Frontal cortex (tissue), 4 donors: ENCODE measurements around the gene LYST. TPM values are rescaled to one million over a fixed set of nuclear protein-coding genes. Genes with fewer than 3 reads are reported as not detected.

Source experiments
- DNase-seq, 2 donors: peaks; one replicate each; pipeline ENCODE4 v3.0.0; 2012; ENCODE audit warnings: low spot score in 2 of 2
- FAIRE-seq: peaks from 2 replicates; lab custom pipeline; 2012; peaks lifted over from hg19 to GRCh38; lab: Jason Lieb, UNC
- total RNA-seq: library from RNA; depleted of rRNA; stranded (reverse); fragments of >200 nt; gene quantifications from one replicate; pipeline ENCODE4 v1.2.3, GENCODE V29; 2014
- donor health status: control.
- donor health status: control.
- donor health status: control.

The LYST gene
- total RNA-seq, 1 donor from 2014 or later = 66.0 TPM

DNA sequence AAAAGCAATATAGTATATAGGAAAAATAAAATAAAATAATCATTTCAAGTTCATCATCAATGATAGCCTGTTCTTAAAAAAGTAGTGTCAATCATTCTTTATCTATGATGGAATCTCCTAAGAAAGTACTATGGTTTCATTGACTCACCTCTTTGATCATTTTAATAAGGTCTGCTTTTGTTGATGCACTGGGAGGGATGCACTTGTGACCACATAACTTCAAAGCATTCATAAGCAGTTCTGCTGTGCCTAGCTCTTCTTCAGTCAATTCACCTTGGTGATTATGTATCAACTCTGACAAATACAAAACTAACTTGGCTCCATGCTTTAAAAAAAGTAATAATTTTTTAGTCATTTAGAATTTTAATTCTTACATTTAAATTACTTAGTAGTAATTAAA, 132.4 kb downstream of the LYST start:
- DNase-seq = no peak
- FAIRE-seq = no peak

DNA sequence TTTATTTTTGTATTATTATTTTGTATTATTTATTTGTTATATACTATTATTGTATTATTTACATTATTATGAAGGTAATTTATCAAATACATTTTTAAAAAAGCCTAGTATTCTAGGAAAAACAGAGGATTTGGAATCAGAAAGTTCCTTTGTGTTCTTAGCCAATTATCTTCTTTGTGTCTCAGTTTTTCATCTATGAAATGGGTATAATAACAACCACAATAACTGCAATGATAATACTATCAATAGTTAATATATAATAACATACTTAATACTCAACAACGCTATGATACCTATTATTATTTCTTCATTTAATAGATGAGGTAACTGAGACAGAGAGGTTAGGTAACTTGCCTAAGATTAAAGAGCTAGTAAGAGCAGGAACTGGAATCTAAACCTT, 136.7 kb downstream of the LYST start:
- no peak for FAIRE-seq
- DNase-seq = no peak

- FAIRE-seq (no peak), DNase-seq (no peak)
Measured at GRCh38 chr1:235726557-235726956, 140.1 kb downstream of the LYST start.

DNA sequence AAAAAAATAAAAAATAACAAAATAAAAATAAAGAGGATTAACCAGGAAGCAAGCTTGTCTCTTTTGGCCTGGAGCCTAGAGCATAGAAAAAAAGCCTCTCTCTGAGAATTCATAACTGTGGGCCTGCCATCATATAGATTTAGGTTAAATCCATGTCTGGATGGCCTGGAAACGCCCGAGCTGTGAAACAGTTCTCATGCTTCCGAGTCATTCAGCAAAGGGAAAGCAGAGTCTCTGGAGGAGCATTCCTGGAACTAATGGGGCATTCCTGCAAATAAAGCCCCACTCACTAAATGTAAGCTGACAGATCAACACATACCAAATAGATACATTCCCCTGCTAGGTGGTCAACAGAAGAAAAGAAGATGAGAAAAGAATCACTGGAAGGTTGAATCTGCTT, 141.3 kb downstream of the LYST start:
- FAIRE-seq (no peak), DNase-seq (no peak)

DNA sequence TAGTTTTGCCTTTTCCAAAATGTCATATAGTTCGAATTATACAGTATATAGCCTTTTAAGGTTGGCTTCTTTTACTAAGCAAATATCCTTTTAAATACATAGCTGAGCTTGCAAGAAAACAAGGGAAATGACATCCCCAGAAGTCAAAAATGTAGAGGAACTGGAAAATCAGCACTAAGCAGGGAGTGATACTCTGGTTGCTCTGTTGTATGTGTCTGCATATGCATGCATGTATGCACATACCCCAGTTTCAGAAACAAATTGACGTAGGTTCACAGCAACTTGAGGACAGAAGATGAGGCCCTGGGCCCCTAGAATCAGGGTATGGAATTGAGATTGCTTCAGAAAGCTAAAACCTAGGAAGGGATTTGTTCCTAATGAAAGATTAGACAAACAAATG, 142.0 kb downstream of the LYST start:
- DNase-seq (no peak), FAIRE-seq (no peak)

DNA sequence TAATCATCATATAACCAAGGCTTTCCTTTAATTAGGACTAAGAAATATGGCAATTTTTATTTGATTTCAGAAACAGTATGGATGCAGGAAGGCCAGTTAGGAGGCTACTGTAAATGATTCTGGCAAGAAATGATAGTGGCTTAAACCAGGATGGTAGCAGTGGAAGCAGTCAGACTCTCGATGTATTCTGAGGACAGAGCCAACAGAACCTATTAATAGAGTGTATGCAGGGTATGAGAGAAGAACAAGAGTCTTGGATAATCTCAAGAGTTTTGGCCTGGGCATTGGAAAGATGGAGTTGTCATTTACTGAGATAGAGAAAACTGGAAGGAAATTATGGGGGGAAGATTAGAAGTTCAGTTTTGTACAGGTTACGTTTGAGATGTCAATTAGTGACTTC, 143.8 kb downstream of the LYST start:
- FAIRE-seq = no peak

GRCh38 chr1:235721982-235722381, 144.7 kb downstream of the LYST start:
- no peak for FAIRE-seq
- no peak for DNase-seq

More for the DNA sequence above, 143.8 kb downstream of the LYST start:
- no peak for DNase-seq

- DNase-seq = no peak
- FAIRE-seq = no peak
Measured at GRCh38 chr1:235720544-235720943, 146.2 kb downstream of the LYST start.

- FAIRE-seq (no peak), DNase-seq (no peak)
Measured at GRCh38 chr1:235714205-235714897, 152.4 kb downstream of the LYST start.

GRCh38 chr1:235712812-235713211, 153.9 kb downstream of the LYST start:
- FAIRE-seq = no peak
- no peak for DNase-seq

GRCh38 chr1:235710687-235711086, 156.0 kb downstream of the LYST start:
- FAIRE-seq = no peak

DNA sequence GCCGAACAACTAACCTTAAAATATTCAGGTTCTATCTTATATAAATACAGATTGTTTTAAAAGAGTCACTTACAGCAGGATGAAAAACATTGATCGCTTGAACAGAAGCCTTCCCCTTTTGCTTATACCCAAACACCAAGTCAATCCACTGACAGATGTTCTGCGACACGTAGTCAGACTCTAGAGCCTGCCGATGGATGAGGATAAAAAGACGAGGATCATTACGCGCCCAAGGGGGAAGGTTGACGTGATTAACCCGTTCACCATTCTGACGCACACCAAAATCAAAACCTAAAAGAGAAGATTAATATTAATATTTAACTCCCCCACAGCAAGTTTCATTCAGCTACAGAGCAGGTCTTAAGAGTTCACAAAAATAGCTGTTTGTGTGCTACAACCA, 157.7 kb downstream of the LYST start:
- FAIRE-seq = no peak
- DNase-seq = no peak

More at GRCh38 chr1:235710687-235711086, 156.0 kb downstream of the LYST start:
- DNase-seq = no peak

DNA sequence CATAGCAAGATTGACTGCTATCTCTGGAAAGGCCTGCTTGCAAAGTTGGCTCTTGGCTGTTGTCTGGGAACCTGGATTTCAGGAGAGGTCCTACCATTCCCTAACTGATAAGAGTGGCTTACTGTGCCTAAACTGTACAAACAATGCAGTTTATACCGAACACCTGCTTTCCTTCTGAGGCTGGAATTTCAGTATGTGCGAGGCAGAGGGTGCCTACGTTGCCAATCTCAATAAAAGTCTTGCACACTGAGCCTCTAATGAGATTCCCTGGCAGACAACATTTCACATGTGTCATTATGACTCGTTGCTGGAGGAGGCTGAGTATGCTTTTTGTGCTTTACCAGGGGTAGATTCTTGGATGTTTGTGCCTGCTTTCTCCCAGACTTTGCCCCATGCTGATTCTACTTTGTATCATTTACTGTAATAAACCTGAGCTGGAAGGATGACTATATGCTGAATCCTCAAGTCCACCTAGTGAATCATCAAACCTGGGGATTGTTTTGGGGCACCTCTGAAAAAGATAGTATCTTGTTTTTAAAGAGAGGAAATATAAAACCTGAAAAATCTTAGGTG, 158.2 kb downstream of the LYST start:
- FAIRE-seq (no peak), DNase-seq (no peak)

- no peak for FAIRE-seq
Measured at GRCh38 chr1:235703506-235703905, 163.2 kb downstream of the LYST start.

GRCh38 chr1:235702412-235702811, 164.3 kb downstream of the LYST start:
- FAIRE-seq = no peak
- no peak for DNase-seq

More at GRCh38 chr1:235703506-235703905, 163.2 kb downstream of the LYST start:
- no peak for DNase-seq

DNA sequence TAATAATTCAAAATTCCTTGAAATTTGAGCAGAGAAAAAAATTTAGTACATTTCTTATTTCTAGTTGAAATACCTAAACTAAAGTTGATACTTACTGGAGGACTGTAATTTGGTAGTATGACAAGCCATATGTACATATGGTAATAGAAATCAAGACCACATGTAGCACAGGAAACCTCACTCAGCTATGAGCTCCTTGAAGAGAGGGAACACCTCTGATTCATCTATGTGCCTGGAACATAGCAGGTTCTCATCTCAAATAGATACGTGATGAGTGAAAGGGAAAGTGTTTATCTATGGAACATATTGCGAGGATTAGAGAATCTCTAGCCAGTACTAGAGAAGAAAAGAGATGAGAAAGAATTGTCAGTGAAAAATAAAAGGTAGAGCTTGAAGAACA, 169.2 kb downstream of the LYST start:
- FAIRE-seq = no peak
- DNase-seq = no peak

GRCh38 chr1:235689356-235689755, 177.3 kb downstream of the LYST start:
- DNase-seq (no peak), FAIRE-seq (no peak)

- FAIRE-seq (no peak), DNase-seq (no peak)
Measured at GRCh38 chr1:235688096-235688495, 178.6 kb downstream of the LYST start.

DNA sequence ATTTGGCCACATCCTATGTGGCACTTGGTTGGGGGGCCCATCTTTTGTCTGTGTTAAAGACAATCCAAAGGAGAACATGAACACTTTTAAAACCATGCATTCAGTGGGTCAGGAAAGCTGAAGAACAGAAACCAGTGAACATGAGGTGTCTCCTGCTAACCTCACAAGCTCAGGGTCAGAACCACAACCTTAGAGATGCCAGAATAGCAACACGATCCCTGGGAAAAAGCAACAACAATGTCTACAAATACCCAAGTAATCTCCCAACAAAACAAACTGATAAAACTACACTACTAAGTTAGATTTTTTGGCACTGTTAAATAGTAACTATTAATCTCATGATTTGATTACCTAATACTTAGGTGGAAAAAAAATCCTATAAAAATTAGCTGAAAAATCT, 183.1 kb downstream of the LYST start:
- FAIRE-seq (no peak), DNase-seq (no peak)

- no peak for FAIRE-seq
- no peak for DNase-seq
Measured at GRCh38 chr1:235682216-235682615, 184.5 kb downstream of the LYST start.

GRCh38 chr1:235679644-235680043, 187.1 kb downstream of the LYST start:
- DNase-seq = no peak
- FAIRE-seq = no peak

- FAIRE-seq (no peak), DNase-seq (no peak)
Measured at GRCh38 chr1:235679005-235679404, 187.7 kb downstream of the LYST start.
